Measurements from ENCODE around the gene STX7. TPM values are rescaled to one million over a fixed set of nuclear protein-coding genes. Genes with fewer than 3 reads are reported as not detected.

Gene STX7
- total and polyA plus RNA-seq, 3 donors from 2014 or later = 12.7 to 18.8 (median 16.2) TPM

DNA sequence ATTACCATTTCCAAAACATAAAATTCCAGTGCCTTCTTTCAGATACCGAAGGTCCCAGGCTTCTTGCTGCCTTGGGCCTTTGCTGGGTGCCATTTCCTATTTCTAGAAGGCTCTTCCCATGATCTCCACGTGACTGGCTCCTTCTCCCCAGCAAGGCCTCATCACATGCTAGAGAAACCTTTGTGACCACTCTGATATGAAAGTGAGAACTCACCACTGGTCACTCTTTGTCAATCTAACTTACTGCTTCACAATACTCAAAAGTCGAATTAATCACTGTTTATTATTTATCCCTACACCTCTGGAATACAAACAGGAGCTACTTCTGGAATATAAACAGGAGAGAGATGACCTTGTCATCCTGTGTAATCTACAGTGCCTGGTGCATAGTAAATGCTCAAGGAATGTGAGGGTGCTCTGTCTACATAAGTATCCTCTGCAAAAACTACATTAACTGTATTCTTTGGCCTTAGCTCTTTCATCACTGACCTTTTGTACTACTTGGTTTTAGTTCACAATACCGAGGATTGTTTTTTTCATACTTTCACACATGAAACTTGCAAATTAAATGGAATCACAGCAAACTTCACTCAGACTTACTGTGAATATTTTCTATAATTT is 1.6 kb downstream of the STX7 start:
- TF ChIP-seq, protein P1, sequence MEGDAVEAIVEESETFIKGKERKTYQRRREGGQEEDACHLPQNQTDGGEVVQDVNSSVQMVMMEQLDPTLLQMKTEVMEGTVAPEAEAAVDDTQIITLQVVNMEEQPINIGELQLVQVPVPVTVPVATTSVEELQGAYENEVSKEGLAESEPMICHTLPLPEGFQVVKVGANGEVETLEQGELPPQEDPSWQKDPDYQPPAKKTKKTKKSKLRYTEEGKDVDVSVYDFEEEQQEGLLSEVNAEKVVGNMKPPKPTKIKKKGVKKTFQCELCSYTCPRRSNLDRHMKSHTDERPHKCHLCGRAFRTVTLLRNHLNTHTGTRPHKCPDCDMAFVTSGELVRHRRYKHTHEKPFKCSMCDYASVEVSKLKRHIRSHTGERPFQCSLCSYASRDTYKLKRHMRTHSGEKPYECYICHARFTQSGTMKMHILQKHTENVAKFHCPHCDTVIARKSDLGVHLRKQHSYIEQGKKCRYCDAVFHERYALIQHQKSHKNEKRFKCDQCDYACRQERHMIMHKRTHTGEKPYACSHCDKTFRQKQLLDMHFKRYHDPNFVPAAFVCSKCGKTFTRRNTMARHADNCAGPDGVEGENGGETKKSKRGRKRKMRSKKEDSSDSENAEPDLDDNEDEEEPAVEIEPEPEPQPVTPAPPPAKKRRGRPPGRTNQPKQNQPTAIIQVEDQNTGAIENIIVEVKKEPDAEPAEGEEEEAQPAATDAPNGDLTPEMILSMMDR (IDR thresholded peaks at IDR 0.05) = no peak
- no peak for TF ChIP-seq POLR2A (IDR thresholded peaks at IDR 0.05)
- intact Hi-C loops (cut with DNase I; ENCODE audit: low total_unique reads) = no loop called here
- H3K36me3 ChIP-seq (ENCODE audit: low read depth, missing control alignments) = no peaks in the 10 kb centered on the region
- no peak for DNase-seq
- H3K27me3 ChIP-seq = no peaks in the 10 kb centered on the region
- H3K9me3 ChIP-seq = no peaks in the 10 kb centered on the region
- 37 to 42% methylated on average over 4 of the region's 4 CpGs for WGBS, 2 donors
- peaks cover 10% of the 10 kb centered on the region for H3K4me1 ChIP-seq
- peak overlapping the region in 1 of 2 donors; percentile 75 for H3K27ac ChIP-seq
- H3K4me3 ChIP-seq = no peak overlapping the region

- peaks cover 10% of the 10 kb centered on the region for H3K4me1 ChIP-seq
- TF ChIP-seq POLR2A (IDR thresholded peaks at IDR 0.05) = no peak
- TF ChIP-seq, protein P1 (IDR thresholded peaks at IDR 0.05) = no peak
- intact Hi-C loops (cut with DNase I; ENCODE audit: low total_unique reads) = no loop called here
- no peaks in the 10 kb centered on the region for H3K36me3 ChIP-seq (ENCODE audit: low read depth, missing control alignments)
- H3K4me3 ChIP-seq = no peak overlapping the region
- H3K9me3 ChIP-seq = no peaks in the 10 kb centered on the region
- no peak overlapping the region for H3K27ac ChIP-seq
- no peaks in the 10 kb centered on the region for H3K27me3 ChIP-seq
- WGBS, 2 donors = 82 to 86% methylated on average over 5 of the region's 5 CpGs
- no peak for DNase-seq
Observed at GRCh38 chr6:132506869-132507808, 5.8 kb downstream of the STX7 start.

DNA sequence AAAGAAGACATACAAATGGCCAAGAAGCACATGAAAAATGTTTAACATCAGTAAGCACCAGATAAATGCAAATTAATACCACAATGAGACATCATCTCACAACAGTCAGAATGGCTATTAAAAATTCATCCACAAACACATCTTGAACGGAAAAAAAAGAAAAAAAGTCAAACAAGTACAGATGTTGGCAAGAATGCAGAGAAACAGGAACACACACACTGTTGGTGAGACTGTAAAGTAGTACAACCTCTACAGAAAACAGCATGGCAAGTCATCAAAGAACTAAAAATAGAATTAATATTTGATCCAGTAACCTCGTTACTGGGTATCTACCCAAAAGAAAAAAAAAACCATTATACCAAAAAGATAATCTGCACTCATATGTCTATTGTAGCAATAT is 6.5 kb downstream of the STX7 start:
- WGBS, 2 donors = 36 to 53% methylated on average over 2 of the region's 2 CpGs
- Histone ChIP-seq H3K27me3 (no peaks in the 10 kb centered on the region), H3K9me3 (no peaks in the 10 kb centered on the region), H3K4me3 (no peak overlapping the region), H3K4me1 (peaks cover 7% of the 10 kb centered on the region), H3K27ac (no peak overlapping the region), H3K36me3 (ENCODE audit: low read depth, missing control alignments) (no peaks in the 10 kb centered on the region)
- TF ChIP-seq, protein P1 (IDR thresholded peaks at IDR 0.05) = no peak
- no peak for TF ChIP-seq POLR2A (IDR thresholded peaks at IDR 0.05)
- DNase-seq = no peak
- intact Hi-C loops (cut with DNase I; ENCODE audit: low total_unique reads) = no loop called here

DNA sequence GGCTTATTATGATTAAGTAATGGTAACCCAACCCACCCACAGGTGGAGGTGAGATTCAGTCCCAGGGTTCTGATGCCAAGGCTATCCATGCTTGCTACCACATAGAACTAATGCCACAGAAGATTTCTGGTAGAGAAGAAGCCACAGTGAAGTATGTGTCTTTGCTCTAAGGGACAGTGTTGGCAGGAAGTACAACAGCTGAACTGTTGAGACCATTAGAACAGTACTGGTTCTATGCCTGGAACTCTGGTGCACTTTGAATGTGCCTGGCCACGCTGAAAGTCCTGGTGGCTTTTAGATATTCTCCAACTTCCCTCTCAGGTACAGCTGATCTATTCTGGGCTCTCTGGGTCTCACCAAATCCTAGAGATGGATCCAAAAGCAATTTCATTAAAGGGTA is 7.8 kb downstream of the STX7 start:
- Histone ChIP-seq H3K9me3 (no peaks in the 10 kb centered on the region), H3K27me3 (no peaks in the 10 kb centered on the region), H3K36me3 (ENCODE audit: low read depth, missing control alignments) (no peaks in the 10 kb centered on the region), H3K4me1 (no peaks in the 10 kb centered on the region), H3K27ac (no peak overlapping the region), H3K4me3 (no peak overlapping the region)
- 89 to 94% methylated on average over 1 of the region's 1 CpG for WGBS, 2 donors
- no peak for DNase-seq
- no peak for TF ChIP-seq POLR2A (IDR thresholded peaks at IDR 0.05)
- TF ChIP-seq, protein P1 (IDR thresholded peaks at IDR 0.05) = no peak
- intact Hi-C loops (cut with DNase I; ENCODE audit: low total_unique reads) = no loop called here

Measured in testis (tissue), 3 donors.